Skeletal muscle tissue (tissue), 4 donors: ENCODE data around the gene HAS3. TPM values are rescaled to one million over a fixed set of nuclear protein-coding genes. Genes with fewer than 3 reads are reported as not detected.

Experiments used
- H3K27ac ChIP-seq: one replicate; pipeline ENCODE4 v1.7.0; 2013; ENCODE audit warnings: mild to moderate bottlenecking, low read depth, low read length, inconsistent platforms
- H3K27me3 ChIP-seq, 3 donors: one replicate each; pipeline ENCODE4 v1.7.0; 2013; ENCODE audit warnings: low read length in 3 of 3; ENCODE audit not compliant: control insufficient read depth in 3 of 3, insufficient read depth in 3 of 3
- H3K36me3 ChIP-seq, 3 donors: one replicate each; pipeline ENCODE4 v1.7.0; 2013; ENCODE audit warnings: low read length in 3 of 3; ENCODE audit not compliant: control insufficient read depth in 3 of 3, insufficient read depth in 3 of 3
- H3K4me1 ChIP-seq, 3 donors: one replicate each; pipeline ENCODE4 v1.7.0; 2013; ENCODE audit warnings: low read length in 3 of 3, mild to moderate bottlenecking in 3 of 3; ENCODE audit not compliant: control insufficient read depth in 3 of 3, insufficient read depth in 3 of 3
- H3K4me3 ChIP-seq, 3 donors: one replicate each; pipeline ENCODE4 v1.7.0; 2013; ENCODE audit warnings: low read length in 3 of 3
- H3K9ac ChIP-seq, 3 donors: one replicate each; pipeline ENCODE4 v1.7.0; 2013; ENCODE audit warnings: low read length in 3 of 3, mild to moderate bottlenecking in 3 of 3, moderate library complexity in 2 of 3, low read depth in 1 of 3
- H3K9me3 ChIP-seq, 3 donors: one replicate each; pipeline ENCODE4 v1.7.0; 2013; ENCODE audit warnings: low read length in 3 of 3; ENCODE audit not compliant: control insufficient read depth in 3 of 3
- total RNA-seq: library from RNA; depleted of rRNA; stranded (reverse); fragments of >200 nt; gene quantifications from one replicate; pipeline ENCODE4 v1.2.3, GENCODE V29; 2014
- donor health status: Osteomylitis.

The HAS3 gene
- total RNA-seq, 1 donor from 2014 or later = under 0.01 TPM

- H3K27ac ChIP-seq = no peak overlapping the region
- H3K4me1 ChIP-seq = peaks cover 25 to 41% (median 37%) of the 10 kb centered on the region in 3 donors
- peak overlapping the region in 2 of 3 donors; percentile 20 to 70 for H3K9ac ChIP-seq
- H3K36me3 ChIP-seq = peaks cover 6 to 19% (median 15%) of the 10 kb centered on the region in 3 donors
- peaks cover 3 to 17% (median 4%) of the 10 kb centered on the region in 3 donors for H3K27me3 ChIP-seq
- no peaks in the 10 kb centered on the region for H3K9me3 ChIP-seq
- H3K4me3 ChIP-seq = peak overlapping the region; percentile 59 to 74 (median 62)
Observed at GRCh38 chr16:69108064-69108904, 2.8 kb downstream of the HAS3 start.

GRCh38 chr16:69108905-69109252 lies 3.4 kb downstream of the HAS3 start:
- Histone ChIP-seq H3K27ac (no peak overlapping the region), H3K27me3 (peaks cover 3 to 17% (median 4%) of the 10 kb centered on the region in 3 donors), H3K9ac (no peak overlapping the region), H3K9me3 (no peaks in the 10 kb centered on the region), H3K4me1 (peaks cover 25 to 41% (median 37%) of the 10 kb centered on the region in 3 donors), H3K36me3 (peaks cover 9 to 25% (median 20%) of the 10 kb centered on the region in 3 donors), H3K4me3 (no peak overlapping the region)

- Histone ChIP-seq H3K4me1 (peaks cover 25 to 41% (median 39%) of the 10 kb centered on the region in 3 donors), H3K27ac (no peak overlapping the region), H3K36me3 (peaks cover 15 to 33% (median 27%) of the 10 kb centered on the region in 3 donors), H3K9me3 (no peaks in the 10 kb centered on the region), H3K4me3 (no peak overlapping the region), H3K9ac (no peak overlapping the region), H3K27me3 (peaks cover 3 to 17% (median 4%) of the 10 kb centered on the region in 3 donors)
Observed at GRCh38 chr16:69109486-69110270, 4.2 kb downstream of the HAS3 start.

- Histone ChIP-seq H3K4me3 (no peak overlapping the region), H3K27ac (no peak overlapping the region), H3K36me3 (peaks cover 17 to 41% (median 35%) of the 10 kb centered on the region in 3 donors)
Observed at GRCh38 chr16:69110406-69110805, 5.0 kb downstream of the HAS3 start.

GRCh38 chr16:69111216-69111875 lies 5.9 kb downstream of the HAS3 start:
- peaks cover 22 to 42% (median 39%) of the 10 kb centered on the region in 3 donors for H3K36me3 ChIP-seq

More at GRCh38 chr16:69110406-69110805, 5.0 kb downstream of the HAS3 start:
- no peaks in the 10 kb centered on the region for H3K9me3 ChIP-seq
- peaks cover 23 to 39% (median 39%) of the 10 kb centered on the region in 3 donors for H3K4me1 ChIP-seq
- H3K9ac ChIP-seq = no peak overlapping the region
- H3K27me3 ChIP-seq = peaks cover 3 to 17% (median 4%) of the 10 kb centered on the region in 3 donors

GRCh38 chr16:69111876-69112230 lies 6.4 kb downstream of the HAS3 start:
- peaks cover 23 to 42% (median 39%) of the 10 kb centered on the region in 3 donors for H3K36me3 ChIP-seq

More at GRCh38 chr16:69111216-69111875, 5.9 kb downstream of the HAS3 start:
- H3K9ac ChIP-seq = no peak overlapping the region
- H3K9me3 ChIP-seq = no peaks in the 10 kb centered on the region
- H3K4me1 ChIP-seq = peaks cover 27 to 36% (median 35%) of the 10 kb centered on the region in 3 donors
- no peak overlapping the region for H3K27ac ChIP-seq
- H3K4me3 ChIP-seq = no peak overlapping the region
- peaks cover 3 to 17% (median 4%) of the 10 kb centered on the region in 3 donors for H3K27me3 ChIP-seq

GRCh38 chr16:69112285-69113129 lies 7.1 kb downstream of the HAS3 start:
- peaks cover 26 to 42% (median 39%) of the 10 kb centered on the region in 3 donors for H3K36me3 ChIP-seq
- H3K27ac ChIP-seq = no peak overlapping the region
- H3K9me3 ChIP-seq = no peaks in the 10 kb centered on the region
- H3K27me3 ChIP-seq = peaks cover 3 to 17% (median 4%) of the 10 kb centered on the region in 3 donors
- peaks cover 25 to 35% (median 30%) of the 10 kb centered on the region in 3 donors for H3K4me1 ChIP-seq
- no peak overlapping the region for H3K9ac ChIP-seq
- no peak overlapping the region for H3K4me3 ChIP-seq

More at GRCh38 chr16:69111876-69112230, 6.4 kb downstream of the HAS3 start:
- Histone ChIP-seq H3K27me3 (peaks cover 3 to 17% (median 4%) of the 10 kb centered on the region in 3 donors), H3K27ac (no peak overlapping the region), H3K9me3 (no peaks in the 10 kb centered on the region), H3K4me3 (no peak overlapping the region), H3K9ac (no peak overlapping the region), H3K4me1 (peaks cover 28 to 38% (median 34%) of the 10 kb centered on the region in 3 donors)

- Histone ChIP-seq H3K9me3 (no peaks in the 10 kb centered on the region), H3K27me3 (peaks cover 3 to 12% (median 4%) of the 10 kb centered on the region in 3 donors), H3K4me1 (peaks cover 20 to 28% (median 27%) of the 10 kb centered on the region in 3 donors), H3K36me3 (peaks cover 29 to 46% (median 45%) of the 10 kb centered on the region in 3 donors), H3K27ac (no peak overlapping the region), H3K4me3 (no peak overlapping the region), H3K9ac (no peak overlapping the region)
Observed at GRCh38 chr16:69113216-69113615, 7.8 kb downstream of the HAS3 start.
